GM19397 (cell line): Measurements from ENCODE around the gene GLRA1.
"Not testable (repeated sequence)": the region's sequence is repeated elsewhere in the genome, so short reads cannot be mapped to it uniquely, and the experiment has no call there.

Experiments
- ATAC-seq: cut with Tn5 transposase; IDR thresholded peaks from one replicate; pipeline ENCODE4 v1.9.1; 2021; ENCODE audit warnings: mild to moderate bottlenecking, moderate library complexity; ENCODE audit not compliant: unreplicated experiment

The GLRA1 gene

DNA sequence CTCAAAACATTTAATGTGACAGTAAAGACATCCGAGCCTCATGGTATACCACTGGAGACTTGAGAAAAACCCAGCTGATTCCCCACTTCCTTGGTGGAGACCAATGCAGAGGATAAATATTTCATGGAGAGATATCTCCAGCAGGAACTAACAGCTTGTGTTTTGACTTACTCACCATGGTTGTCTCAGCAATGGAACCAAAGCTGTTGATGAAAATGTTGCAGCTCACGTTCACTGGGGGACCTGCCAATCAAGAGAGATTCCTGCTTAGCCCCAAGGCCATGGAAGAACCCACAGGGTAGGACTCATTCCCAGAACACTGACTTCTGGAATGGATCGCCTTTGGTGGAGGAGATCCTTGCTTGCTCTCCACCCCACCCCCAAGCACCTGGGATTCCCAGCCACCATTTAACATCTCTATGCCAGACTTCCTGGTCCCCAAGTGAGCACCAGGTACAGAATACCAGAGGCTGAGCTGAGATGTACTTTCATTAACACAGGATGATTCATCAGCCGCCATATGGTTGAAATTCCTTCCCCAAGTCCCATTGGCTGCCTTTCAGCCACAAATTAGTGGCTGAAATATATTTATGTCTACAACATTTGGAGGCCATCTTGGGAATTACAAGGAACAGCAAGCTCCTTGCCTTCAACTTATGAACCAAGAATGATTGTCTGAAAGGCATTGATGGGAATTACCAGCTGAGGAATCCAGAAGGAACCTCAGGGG is 37.9 kb downstream of the GLRA1 start:
- no peak for ATAC-seq

DNA sequence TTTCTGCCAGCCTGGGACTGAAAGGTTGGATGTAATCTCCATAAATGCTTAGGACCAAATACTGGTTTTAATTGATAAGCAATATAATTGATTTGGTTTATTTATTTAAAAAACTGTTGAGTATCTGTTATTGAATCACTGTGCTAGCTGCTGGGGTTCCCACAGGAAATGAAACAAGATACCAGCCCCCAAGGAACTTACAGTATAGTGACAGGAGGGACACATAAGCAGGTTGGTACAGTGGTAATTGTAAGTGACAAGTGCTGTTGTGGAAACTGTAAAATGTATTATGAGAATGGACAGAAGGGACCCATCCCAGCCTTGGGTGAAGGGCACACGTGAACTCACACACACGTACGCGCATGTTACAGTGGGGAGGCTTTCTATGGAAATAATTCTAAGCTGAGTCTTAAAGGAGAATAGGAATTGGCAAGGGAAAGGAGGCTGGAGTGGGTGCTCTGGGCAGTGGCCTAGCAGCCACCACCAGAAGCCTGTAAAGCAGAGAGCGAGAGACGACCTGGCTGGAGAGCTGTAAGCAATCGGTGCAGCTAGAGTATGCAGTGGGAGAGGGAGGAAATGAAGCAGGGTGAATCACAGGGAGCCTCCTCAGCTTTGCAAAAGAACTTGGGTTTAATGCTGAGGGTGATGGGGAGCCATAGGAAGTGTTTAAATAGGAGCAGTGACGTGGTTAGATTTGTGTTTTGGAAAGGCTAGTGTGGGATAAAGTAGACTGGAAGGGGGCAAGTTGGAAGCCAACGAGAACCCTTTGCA is 39.3 kb downstream of the GLRA1 start:
- no peak for ATAC-seq

DNA sequence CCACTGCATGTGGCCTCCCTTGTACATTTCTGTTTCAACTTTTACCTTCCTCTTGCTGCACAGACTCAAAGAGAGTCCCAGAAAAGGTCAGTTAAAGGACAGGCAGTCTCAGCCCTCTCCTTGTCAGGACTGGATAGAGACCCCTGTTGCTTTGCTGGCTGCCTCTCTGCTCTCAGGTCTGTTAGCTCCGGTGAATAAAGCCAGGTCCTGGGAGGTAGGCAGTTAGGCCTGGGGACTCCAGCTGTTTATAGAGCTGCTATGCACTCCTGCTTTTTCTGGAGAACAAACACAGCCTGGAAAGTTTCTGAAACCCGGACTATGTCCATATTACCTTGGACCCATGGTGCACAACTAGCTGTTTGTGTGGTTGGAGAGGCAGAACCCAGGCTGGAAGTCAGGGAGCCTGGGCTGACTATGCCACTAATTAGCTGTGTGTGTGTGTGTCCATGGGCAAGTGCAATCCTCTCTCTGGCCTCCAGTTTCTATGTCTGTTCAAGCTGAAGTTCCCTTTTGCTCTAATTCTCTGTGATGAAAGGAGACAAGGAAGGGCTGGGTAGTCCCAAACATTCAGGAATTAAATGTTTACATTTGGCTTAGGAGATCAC is 42.9 kb downstream of the GLRA1 start:
- ATAC-seq, result no peak

DNA sequence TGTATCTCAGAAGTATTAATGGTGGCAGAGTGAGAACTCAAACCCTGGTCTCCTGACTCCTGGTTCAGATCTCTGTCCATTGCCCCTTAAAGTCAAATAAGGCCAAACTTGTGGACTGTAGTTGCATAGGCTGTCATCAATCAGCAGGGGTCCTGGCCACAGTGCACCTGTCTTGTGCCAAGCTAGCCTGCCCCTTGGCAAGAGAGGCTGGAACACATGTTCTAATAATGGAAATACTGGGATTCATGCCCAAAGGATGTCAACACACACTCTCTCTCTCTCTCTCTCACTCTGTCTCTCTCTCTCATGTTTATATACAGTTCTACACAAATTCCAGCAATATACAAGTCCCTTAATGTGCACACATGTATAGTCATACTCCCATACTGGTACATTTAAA is 44.3 kb downstream of the GLRA1 start:
- no peak for ATAC-seq

DNA sequence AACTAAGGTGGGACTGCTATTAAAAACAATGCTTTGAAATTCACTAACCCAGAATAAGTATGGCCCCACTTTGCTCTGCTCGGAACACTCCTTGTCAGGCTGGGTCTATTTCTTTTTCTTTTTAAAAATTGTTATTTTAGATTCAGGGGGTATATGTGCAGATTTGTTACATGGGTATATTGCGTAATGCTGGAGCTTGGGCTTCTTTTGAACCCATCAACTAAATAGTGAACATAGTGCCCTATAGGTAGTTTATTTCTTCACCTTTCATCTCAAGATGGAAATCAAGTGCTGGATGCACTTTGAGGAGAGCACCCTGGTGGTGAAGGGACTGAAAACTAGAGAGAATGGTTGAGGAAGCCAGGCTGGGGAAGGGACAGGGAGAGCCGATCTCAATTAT is 51.0 kb downstream of the GLRA1 start:
- no peak for ATAC-seq

DNA sequence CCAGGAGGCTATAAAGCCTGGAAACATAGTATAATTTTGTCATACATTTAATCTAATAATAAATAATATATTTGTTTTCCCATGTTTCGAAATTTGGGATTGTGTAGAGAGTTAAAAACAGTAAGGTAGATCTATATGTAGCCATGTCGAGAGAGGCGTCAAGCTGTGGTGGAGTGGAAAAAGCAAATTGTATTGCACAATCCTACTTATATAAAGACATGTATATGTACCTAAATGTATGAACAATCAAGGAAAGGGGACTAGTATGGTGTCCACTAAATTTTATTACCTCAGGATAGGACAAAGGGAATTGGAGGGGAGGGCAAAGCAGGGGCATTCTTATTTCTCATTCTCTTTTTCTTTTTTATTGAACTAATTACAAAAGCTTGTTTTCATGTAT is 52.0 kb downstream of the GLRA1 start:
- no peak for ATAC-seq

DNA sequence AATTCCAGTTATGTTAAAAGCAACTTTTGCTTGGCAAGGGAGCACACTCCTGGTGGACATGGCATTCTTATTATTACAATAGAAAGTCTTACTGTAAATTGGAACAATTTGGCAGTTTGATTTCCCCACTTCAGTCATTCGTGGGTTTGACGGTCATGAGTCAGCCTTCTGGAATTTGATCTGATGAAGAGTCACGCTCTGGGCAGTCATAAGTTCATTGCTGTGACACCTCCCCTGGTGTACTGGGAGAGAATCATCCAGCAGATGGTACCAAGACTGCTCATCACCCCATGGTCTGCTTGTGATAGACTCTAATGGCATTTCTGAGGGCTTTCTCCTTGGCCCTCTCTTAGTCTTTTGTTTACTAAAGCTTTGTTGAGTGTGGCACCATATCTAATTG is 53.8 kb downstream of the GLRA1 start:
- no peak for ATAC-seq

DNA sequence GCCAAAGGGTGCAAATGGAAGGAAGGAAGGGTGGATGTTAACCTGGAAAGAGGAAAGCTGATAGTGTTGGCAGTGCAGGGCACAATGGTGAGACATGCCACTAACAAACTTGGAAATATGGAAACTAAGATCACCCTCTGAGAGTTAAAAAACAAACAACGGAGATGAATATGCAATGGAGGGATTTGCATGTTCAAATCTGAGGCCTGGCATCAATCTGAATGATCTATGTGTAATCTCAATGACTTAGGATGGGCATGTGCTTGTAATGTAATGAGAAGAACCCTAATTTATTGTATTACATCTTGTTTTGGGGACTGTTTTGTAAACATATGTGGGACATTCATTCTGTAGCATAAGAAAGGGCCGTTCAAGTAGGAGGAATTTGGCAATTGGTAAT is 54.4 kb downstream of the GLRA1 start:
- no peak for ATAC-seq

DNA sequence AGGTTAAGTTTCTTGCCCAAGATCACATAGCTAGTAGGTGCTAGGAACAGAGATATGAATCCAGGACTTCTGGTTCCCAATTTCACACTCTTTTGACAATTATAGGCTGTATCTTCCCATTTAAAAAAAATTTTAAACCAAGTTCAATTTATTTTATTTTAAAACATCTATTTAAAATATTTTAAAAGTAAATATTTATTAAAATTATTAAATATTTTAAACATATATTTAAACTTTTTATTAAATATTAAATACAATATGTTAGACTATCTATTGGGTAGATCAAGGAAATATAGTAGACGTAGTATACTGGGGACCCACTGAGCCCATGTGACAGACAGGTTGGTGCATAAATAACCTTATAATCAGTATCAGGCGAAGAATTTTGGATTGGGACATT is 54.8 kb downstream of the GLRA1 start:
- ATAC-seq, result no peak

DNA sequence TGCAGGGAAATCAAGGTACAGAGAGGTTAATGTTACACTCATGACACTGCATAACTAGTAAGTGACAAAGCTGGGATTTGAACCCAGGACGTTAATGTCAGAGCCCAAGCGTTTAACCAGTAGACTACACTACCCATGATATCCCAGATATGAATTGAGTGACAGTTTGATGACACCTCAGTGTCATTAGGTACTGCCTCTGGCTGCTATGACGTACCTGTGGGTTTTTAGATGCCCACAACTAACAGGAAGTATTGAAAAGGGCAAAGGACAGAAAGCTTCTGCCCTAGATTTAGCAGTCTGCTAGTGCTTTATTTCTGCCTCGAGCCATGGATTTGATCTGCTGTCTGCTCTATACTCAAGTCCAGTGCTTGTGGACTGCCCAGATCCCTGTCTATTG is 56.2 kb downstream of the GLRA1 start:
- no peak for ATAC-seq

DNA sequence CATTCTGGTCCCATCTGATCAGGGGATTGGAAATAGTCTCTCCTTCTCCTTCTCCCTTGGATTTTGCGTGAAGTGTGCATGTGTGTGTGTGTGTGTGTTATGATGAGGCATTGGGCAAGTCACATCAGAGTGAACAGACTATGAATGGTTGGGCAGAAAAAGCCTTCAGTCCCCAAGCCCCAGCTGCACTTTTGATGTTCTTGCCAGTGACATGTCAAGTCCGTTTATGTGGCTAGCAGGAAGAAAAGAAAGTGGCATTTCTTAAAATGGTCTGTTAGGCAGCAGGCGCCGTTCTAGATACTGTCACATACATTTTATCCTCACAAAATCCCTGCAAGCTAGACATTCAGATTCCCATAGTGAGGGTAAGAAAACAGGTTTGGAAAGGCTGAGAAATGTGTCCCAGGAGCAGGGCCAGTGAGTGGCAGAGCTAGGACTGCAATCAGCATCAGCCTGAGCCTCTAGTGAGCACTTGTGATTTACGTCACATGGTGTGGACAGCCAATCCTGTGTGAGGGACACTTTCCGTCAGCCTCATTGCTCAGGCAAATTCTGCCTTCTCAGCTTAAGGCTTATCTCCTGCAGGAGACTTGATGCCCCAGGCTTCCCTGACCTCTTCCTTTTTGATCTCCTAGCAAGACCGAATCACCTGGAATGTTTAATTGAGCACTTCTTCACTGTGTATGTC is 60.4 kb downstream of the GLRA1 start:
- ATAC-seq, result no peak

DNA sequence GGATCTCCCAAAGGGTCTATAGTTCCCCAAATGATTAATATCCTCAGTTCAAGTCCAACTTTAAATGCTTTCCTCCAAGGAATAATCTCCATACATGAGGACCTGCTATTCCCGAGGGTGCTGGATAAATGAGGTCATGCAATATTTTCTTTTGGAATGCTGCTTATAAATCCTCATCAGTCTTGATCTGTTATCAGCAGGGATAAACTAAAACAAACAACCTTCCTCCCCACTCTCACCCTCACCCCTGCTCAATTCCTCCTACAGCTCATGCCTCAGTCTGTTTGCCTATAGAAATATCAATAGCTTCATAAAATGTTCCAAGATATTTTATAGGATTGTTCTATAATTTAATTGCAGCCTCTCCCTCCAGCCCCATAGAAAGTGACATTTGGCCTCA is 61.1 kb downstream of the GLRA1 start:
- ATAC-seq, result no peak

DNA sequence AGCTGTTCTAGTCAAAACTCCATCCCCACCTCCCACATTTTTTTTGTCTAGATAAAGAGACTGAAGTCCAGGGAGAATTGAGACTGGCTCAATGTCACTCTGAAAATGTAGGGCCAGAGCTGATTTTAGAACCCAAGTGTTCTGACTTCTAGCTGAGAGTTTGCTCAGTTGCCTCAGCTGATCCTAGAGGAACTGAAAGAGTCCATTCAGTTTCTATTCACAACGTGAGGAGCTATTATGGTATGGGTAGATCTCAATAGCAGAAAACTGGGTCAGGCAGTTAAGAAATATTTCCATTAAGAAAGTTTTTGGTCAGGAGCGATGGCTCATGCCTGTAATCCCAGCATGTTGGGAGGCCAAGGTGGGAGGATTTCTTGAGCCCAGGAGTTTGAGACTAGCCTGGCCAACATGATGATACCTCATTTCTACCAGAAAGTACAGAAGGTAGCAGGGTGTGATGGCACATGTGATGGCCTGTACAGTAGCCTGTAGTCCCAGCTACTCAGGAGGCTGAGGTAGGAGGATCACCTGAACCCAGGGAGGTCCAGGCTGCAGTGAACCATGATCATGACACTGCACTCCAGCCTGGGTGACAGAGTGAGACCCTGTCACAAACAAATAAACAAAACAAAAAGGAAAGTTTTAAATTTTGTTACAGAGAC is 61.7 kb downstream of the GLRA1 start:
- no peak for ATAC-seq

DNA sequence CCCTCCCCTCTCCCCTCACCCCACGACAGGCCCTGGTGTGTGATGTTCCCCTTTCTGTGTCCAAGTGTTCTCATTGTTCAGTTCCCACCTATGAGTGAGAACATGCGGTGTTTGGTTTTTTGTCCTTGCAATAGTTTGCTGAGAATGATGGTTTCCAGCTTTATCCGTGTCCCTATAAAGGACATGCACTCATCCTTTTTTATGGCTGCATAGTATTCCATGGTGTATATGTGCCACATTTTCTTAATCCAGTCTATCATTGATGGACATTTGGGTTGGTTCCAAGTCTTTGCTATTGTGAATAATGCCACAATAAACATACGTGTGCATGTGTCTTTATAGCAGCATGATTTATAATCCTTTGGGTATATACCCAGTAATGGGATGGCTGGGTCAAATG is 63.8 kb downstream of the GLRA1 start:
- not testable (repeated sequence) for ATAC-seq

DNA sequence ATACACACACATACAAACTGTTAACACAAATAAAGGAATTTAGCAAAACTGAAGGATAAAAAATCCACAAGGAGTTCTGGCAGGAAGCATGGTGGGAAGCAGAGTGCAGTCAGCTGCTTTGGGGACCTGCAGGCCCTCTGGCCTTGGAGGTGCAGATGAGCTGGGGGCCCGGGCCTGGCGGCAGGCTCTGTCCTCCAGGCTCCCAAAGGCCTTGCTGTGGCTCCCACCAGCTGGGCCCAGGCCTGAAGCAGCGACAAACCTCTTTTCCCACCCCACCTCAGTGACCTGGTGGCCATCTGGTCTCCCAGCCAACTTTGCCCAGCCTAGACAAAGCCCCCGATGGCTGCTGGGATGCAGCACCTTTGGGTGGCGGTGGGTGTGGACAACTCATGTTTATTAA is 67.8 kb downstream of the GLRA1 start:
- ATAC-seq, result no peak

DNA sequence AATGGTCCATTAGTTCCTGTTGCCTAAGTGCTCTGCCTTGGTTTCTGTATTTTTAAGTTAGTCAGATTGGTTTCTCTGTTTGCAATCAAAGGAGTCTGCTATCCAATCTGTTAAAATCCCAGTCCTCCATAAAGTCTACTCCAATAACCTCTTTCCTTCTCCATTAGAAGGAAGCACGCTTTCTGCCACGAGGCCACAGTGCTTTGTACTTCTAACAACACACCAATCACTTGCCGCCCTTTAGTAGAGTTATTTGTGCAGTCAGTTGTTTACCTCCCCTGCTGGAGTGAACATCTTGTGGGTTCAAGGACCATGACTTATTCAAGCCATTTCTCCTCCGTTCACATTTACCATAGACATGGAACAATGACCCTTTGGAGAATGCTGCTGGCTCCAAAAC is 69.0 kb downstream of the GLRA1 start:
- no peak for ATAC-seq

DNA sequence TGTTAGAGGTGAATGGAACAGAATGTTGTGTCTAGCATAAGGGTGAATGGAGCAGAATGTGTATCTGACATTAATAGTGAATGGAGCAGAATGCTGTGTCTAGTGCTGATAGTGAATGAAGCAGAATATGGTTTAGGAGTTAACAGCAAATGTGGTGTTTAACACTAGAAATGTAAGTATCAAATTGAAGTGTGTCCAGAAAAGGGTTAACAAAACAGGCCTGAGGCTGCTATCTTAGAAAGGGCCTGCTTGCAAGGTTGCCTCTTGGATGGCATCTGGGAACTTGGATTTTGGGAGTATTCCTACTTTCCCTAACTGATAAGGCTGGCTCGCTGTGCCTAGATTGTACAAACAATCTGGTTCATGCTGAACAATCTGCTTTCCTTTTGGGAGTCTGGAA is 76.8 kb downstream of the GLRA1 start:
- ATAC-seq, result no peak

DNA sequence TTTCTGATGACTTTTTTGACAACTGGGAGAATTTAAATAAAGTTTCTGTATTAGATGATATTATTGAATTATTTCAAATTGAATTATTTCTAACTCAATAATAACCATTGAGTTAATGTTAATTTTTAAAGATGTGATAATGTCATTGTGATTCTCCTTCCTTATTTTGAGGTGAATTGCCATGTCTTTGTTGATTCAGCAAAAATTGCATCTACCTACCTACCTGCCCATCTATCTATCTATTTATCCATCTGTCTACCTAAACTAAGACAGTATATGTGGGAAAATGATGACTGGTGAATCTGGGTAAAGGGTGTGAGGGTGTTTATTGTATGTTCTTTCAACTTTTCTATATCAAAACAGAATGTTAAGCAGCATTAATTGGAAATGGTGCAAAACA is 77.9 kb downstream of the GLRA1 start:
- no peak for ATAC-seq

DNA sequence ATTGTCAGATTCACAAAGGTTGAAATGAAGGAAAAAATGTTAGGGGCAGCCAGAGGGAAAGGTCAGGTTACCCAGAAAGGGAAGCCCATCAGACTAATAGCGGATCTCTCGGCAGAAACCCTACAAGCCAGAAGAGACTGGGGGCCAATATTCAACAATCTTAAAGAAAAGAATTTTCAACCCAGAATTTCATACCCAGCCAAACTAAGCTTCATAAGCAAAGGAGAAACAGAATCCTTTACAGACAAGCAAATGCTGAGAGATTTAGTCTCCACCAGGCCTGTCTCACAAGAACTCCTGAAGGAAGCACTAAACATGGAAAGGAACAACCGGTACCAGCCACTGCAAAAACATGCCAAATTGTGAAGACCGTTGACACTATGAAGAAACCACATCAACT is 91.8 kb downstream of the GLRA1 start:
- not testable (repeated sequence) for ATAC-seq

DNA sequence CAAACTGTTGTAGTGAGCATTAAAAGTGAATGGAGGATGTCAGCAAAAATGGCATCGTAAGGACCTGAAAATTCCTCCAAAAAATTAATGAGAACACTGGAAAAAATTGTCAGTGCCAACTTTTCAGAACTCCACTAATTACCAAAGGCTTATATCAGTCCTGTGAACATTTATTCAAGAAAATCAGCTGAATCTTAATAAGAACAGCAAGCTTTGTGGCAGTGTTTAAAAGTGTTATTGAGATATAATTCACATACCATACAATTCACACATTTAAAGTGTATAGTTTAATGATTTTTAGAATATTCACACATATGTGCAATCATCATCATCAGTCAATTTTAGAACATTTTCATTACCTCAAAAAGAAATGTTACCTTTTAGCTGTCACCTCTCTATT is 95.3 kb downstream of the GLRA1 start:
- ATAC-seq, result no peak

DNA sequence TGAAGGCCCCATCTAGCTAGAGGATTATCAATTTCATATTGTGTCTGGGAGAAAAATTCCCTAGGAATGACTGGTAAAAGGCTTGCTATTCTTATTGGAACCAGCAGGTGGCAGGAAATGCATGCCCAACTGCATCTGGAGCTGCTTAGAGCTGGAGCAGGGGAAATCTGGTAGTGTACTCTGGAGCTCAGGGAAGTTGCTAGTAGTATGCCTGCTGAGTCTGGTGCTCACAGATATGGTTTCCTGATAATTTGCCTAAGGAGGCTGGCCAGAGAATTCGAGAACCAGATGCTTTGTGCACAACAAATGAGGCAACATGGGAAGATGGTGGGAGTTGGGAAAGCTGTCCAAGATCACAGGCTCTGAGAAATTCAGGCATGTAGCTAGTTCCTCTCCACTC is 99.2 kb downstream of the GLRA1 start:
- ATAC-seq, result no peak
